Measurements from ENCODE around the gene KRT8. TPM values are rescaled to one million over a fixed set of nuclear protein-coding genes. Genes with fewer than 3 reads are reported as not detected.

KRT8 gene
- total and polyA plus RNA-seq, 2 donors (not counting 1 experiment from before 2014, with no cell fraction given): 0.24 to 0.94 TPM

GRCh38 chr12:52913431-52913821 lies 8.6 kb upstream of the KRT8 start:
- no peak for DNase-seq
- no peak overlapping the region for H3K9ac ChIP-seq (ENCODE audit: low read length)

More at GRCh38 chr12:52913431-52913821, 8.6 kb upstream of the KRT8 start:
- intact Hi-C loops (cut with micrococcal nuclease): no loop called here
- no peak overlapping the region for H2AFZ ChIP-seq (ENCODE audit: insufficient read depth, low read depth, low read length, poor library complexity, severe bottlenecking)
- ChIA-PET POLR2A (no interaction called here), CTCF (no interaction called here)
- no peaks in the 10 kb centered on the region for H3K36me3 ChIP-seq (replicated peaks in 1 of 2; ENCODE audit: control extremely low read depth in 1 of 2, control insufficient read depth in 1 of 2, extremely low read depth in 1 of 2, insufficient read depth in 2 of 2, low read length in 1 of 2)
- no peaks in the 10 kb centered on the region for H3K4me1 ChIP-seq (ENCODE audit: control insufficient read depth in 2 of 2, insufficient read depth in 2 of 2, low read length in 2 of 2)
- TF ChIP-seq EZH2 (IDR thresholded peaks at IDR 0.05; ENCODE audit: borderline replicate concordance, insufficient read depth, low read depth, low read length, poor library complexity, severe bottlenecking) (no peak), CTCF (IDR thresholded peaks at IDR 0.05) (no peak)
- H3K9me3 ChIP-seq (ENCODE audit: control extremely low read depth in 1 of 3, control insufficient read depth in 2 of 3, insufficient read depth in 1 of 3, low read length in 2 of 3): no peaks in the 10 kb centered on the region
- no peaks in the 10 kb centered on the region for H4K20me1 ChIP-seq (ENCODE audit: control insufficient read depth, insufficient read depth, low read length, poor library complexity, severe bottlenecking)
- Mint-ChIP-seq H3K4me1 (no peaks in the 10 kb centered on the region), H3K4me3 (no peak overlapping the region), H3K27me3 (peaks cover 10% of the 10 kb centered on the region), H3K9me3 (ENCODE audit: insufficient read depth) (no peaks in the 10 kb centered on the region), H3K27ac (no peak overlapping the region)
- ATAC-seq (ENCODE audit: low read depth): no peak
- H3K27ac ChIP-seq (ENCODE audit: low read length in 2 of 2): no peak overlapping the region
- peaks cover 0 to 2% (median 0%) of the 10 kb centered on the region in 4 experiments for H3K27me3 ChIP-seq (replicated peaks in 1 of 4; ENCODE audit: control extremely low read depth in 1 of 4, control insufficient read depth in 3 of 4, insufficient read depth in 4 of 4, low read length in 3 of 4)
- WGBS (ENCODE audit: insufficient coverage): 93% methylated on average over 8 of the region's 9 CpGs
- H3K79me2 ChIP-seq (ENCODE audit: control insufficient read depth, insufficient read depth, low read length): no peaks in the 10 kb centered on the region
- H3K4me2 ChIP-seq (replicated peaks; ENCODE audit: low read depth, low read length, poor library complexity, severe bottlenecking): no peak overlapping the region
- no peak overlapping the region for H3K4me3 ChIP-seq (ENCODE audit: control extremely low read depth in 1 of 5, extremely low read depth in 1 of 5, insufficient read depth in 1 of 5, low read depth in 2 of 5, low read length in 4 of 5)
